SK-N-SH (cell line): ENCODE measurements around the gene RAC2. TPM values are rescaled to one million over a fixed set of nuclear protein-coding genes. Genes with fewer than 3 reads are reported as not detected.

Experiments used
- CTCF ChIA-PET: fragments of 300-600, 350-600 bp; formaldehyde crosslinking; extraction: SDS; loops from one replicate; lab custom pipeline; 2021; lab: Yijun Ruan, JAX
- POLR2A ChIA-PET: fragments of 350-600 bp; sonication (Branson Sonifier 250); formaldehyde crosslinking; extraction: SDS; loops from one replicate; lab custom pipeline; 2020; ENCODE audit warnings: antibody characterized with exemption, inconsistent platforms; lab: Yijun Ruan, JAX
- DNase-seq: peaks from one replicate; pipeline ENCODE4 v3.0.0; 2012
- H2AFZ ChIP-seq: fragments of 200-600 bp; sonication (generic); 2 replicates; pipeline ENCODE4 v1.8.1; 2016; ENCODE audit warnings: antibody characterized with exemption, mild to moderate bottlenecking, low read depth
- H3F3A ChIP-seq: fragments of 200-600 bp; sonication (generic); replicated peaks from 2 replicates; pipeline ENCODE3; 2016; ENCODE audit warnings: antibody characterized with exemption, mild to moderate bottlenecking; ENCODE audit not compliant: insufficient read depth
- H3K27ac ChIP-seq, 2 experiments: fragments of 200-500 bp in 1 of 2; fragments of 200-600 bp in 1 of 2; sonication (Bioruptor generic) in 1 of 2; sonication (generic), shearing (Covaris generic) in 1 of 2; 2 replicates each; pipeline versions ENCODE4 v1.5.1 to v1.6.1; 2014 to 2016; ENCODE audit warnings: low read depth in 2 of 2, inconsistent platforms in 1 of 2, low read length in 1 of 2, mild to moderate bottlenecking in 1 of 2, mixed read lengths in 1 of 2
- H3K27me3 ChIP-seq: fragments of 200-600 bp; sonication (generic), shearing (Covaris generic); 2 replicates; pipeline ENCODE4 v1.6.1; 2016; ENCODE audit warnings: mixed run types; ENCODE audit not compliant: insufficient read depth
- H3K36me3 ChIP-seq, 2 experiments: fragments of 200-500 bp in 1 of 2; fragments of 200-600 bp in 1 of 2; sonication (Bioruptor generic) in 1 of 2; sonication (generic) in 1 of 2; replicated peaks in 1 of 2; 2 replicates each; pipeline versions ENCODE3 to v1.5.1; 2014 to 2016; ENCODE audit warnings: low read length in 1 of 2, mild to moderate bottlenecking in 1 of 2; ENCODE audit not compliant: insufficient read depth in 2 of 2, control insufficient read depth in 1 of 2
- H3K4me1 ChIP-seq, 2 experiments: fragments of 200-500 bp in 1 of 2; fragments of 200-600 bp in 1 of 2; sonication (Bioruptor generic) in 1 of 2; sonication (generic), shearing (Covaris generic) in 1 of 2; 2 replicates each; pipeline versions ENCODE4 v1.5.1 to v1.6.1; 2014 to 2016; ENCODE audit warnings: low read depth in 1 of 2, low read length in 1 of 2, mixed run types in 1 of 2; ENCODE audit not compliant: insufficient read depth in 2 of 2, control insufficient read depth in 1 of 2
- H3K4me2 ChIP-seq: fragments of 200-600 bp; sonication (generic), shearing (Covaris generic); 2 replicates; pipeline ENCODE4 v1.6.1; 2017; ENCODE audit warnings: mixed run types
- H3K4me3 ChIP-seq, 2 experiments: fragments of 200-500 bp in 1 of 2; fragments of 200-600 bp in 1 of 2; sonication (Bioruptor generic) in 1 of 2; sonication (generic), shearing (Covaris generic) in 1 of 2; 2 replicates each; pipeline versions ENCODE4 v1.5.1 to v1.8.1; 2014 to 2016; ENCODE audit warnings: low read depth in 2 of 2, inconsistent platforms in 1 of 2, low read length in 1 of 2, mild to moderate bottlenecking in 1 of 2, mixed read lengths in 1 of 2, moderate library complexity in 1 of 2
- H3K79me2 ChIP-seq: fragments of 200-600 bp; sonication (generic); 2 replicates; pipeline ENCODE4 v1.8.1; 2017; ENCODE audit warnings: mild to moderate bottlenecking; ENCODE audit not compliant: insufficient read depth
- H3K9ac ChIP-seq: fragments of 200-600 bp; sonication (generic); 2 replicates; pipeline ENCODE4 v1.6.1; 2017; ENCODE audit warnings: mixed run types
- H3K9me2 ChIP-seq: fragments of 200-600 bp; sonication (generic); 2 replicates; pipeline ENCODE4 v1.6.1; 2017; ENCODE audit warnings: mixed run types
- H3K9me3 ChIP-seq: fragments of 200-600 bp; sonication (generic); 2 replicates; pipeline ENCODE4 v1.6.1; 2017; ENCODE audit warnings: mixed run types, mild to moderate bottlenecking, moderate library complexity
- H4K20me1 ChIP-seq: fragments of 200-600 bp; sonication (generic); 2 replicates; pipeline ENCODE4 v1.6.1; 2017; ENCODE audit warnings: mild to moderate bottlenecking, mixed run types; ENCODE audit not compliant: insufficient read depth
- ELF1 ChIP-seq: IDR thresholded peaks from 2 replicates; pipeline ENCODE4 v1.4.0; 2012
- EZH2phosphoT487 ChIP-seq: fragments of 200-600 bp; sonication (generic); IDR thresholded peaks from 2 replicates; pipeline ENCODE4 v1.6.1; 2017; ENCODE audit warnings: low read depth, mixed run types, mild to moderate bottlenecking, antibody characterized with exemption, moderate library complexity, borderline replicate concordance
- FOXJ3 ChIP-seq: sonication (generic); formaldehyde crosslinking; IDR thresholded peaks from 2 replicates; pipeline ENCODE4 v1.5.1; 2020; ENCODE audit warnings: mild to moderate bottlenecking, missing genetic modification reagents
- FOXM1 ChIP-seq: IDR thresholded peaks from 2 replicates; pipeline ENCODE4 v1.4.0; 2012; ENCODE audit warnings: low read depth, mild to moderate bottlenecking
- GATA2 ChIP-seq: sonication (generic); formaldehyde crosslinking; IDR thresholded peaks from 2 replicates; pipeline ENCODE4 v1.5.0; 2020; ENCODE audit warnings: mild to moderate bottlenecking, missing genetic modification reagents
- IRF3 ChIP-seq: fragments of 150-350 bp; IDR thresholded peaks from 2 replicates; pipeline ENCODE4 v1.6.1; 2016; ENCODE audit warnings: mild to moderate bottlenecking, low read depth, low read length
- JUND ChIP-seq: IDR thresholded peaks from 2 replicates; pipeline ENCODE4 v1.4.0; 2012
- MAX ChIP-seq: IDR thresholded peaks from 2 replicates; pipeline ENCODE4 v1.4.0; 2012; ENCODE audit warnings: low read depth
- RAD21 ChIP-seq: IDR thresholded peaks from 2 replicates; pipeline ENCODE4 v1.6.1; 2012; ENCODE audit warnings: mild to moderate bottlenecking, low read length
- SIN3A ChIP-seq: IDR thresholded peaks from 2 replicates; pipeline ENCODE4 v1.6.1; 2012; ENCODE audit warnings: low read depth, mild to moderate bottlenecking, low read length, moderate library complexity, borderline replicate concordance
- TAF1 ChIP-seq: IDR thresholded peaks from 2 replicates; pipeline ENCODE4 v1.6.1; 2012; ENCODE audit warnings: low read depth, mild to moderate bottlenecking, low read length, moderate library complexity, borderline replicate concordance
- USF2 ChIP-seq: fragments of 150-350 bp; IDR thresholded peaks from 2 replicates; pipeline ENCODE4 v1.6.1; 2017; ENCODE audit warnings: antibody characterized with exemption, low read length, low read depth, borderline replicate concordance
- YY1 ChIP-seq: IDR thresholded peaks from 2 replicates; pipeline ENCODE4 v1.4.0; 2012; ENCODE audit warnings: low read depth, mild to moderate bottlenecking
- ZBTB33 ChIP-seq: IDR thresholded peaks from 2 replicates; pipeline ENCODE4 v1.4.0; 2012; ENCODE audit warnings: low read depth, borderline replicate concordance
- WGBS: methylation state at CpG from one replicate; pipeline ENCODE4 v1.1.6; 2017; ENCODE audit warnings: low lambda C conversion rate; 5-methylcytosine and 5-hydroxymethylcytosine counted together
- polyA plus RNA-seq, 3 experiments: library from polyadenylated mRNA; depleted of rRNA; stranded (reverse); fragments of >200 nt; gene quantifications; 2 replicates each; pipeline ENCODE4 v1.2.3, GENCODE V29; 2012

Gene RAC2
- polyA plus RNA-seq, 1 of the 3 experiments (the other 2 are of a cell fraction): 29.9 TPM

- Histone ChIP-seq H3K4me3 (no peak overlapping the region), H3K9me2 (no peaks in the 10 kb centered on the region), H3K36me3 (no peaks in the 10 kb centered on the region), H3F3A (no peaks in the 10 kb centered on the region), H3K27me3 (no peaks in the 10 kb centered on the region), H3K27ac (no peak overlapping the region), H4K20me1 (no peaks in the 10 kb centered on the region), H3K9me3 (no peaks in the 10 kb centered on the region), H3K79me2 (no peaks in the 10 kb centered on the region), H2AFZ (no peak overlapping the region), H3K4me2 (no peak overlapping the region), H3K9ac (no peak overlapping the region), H3K4me1 (no peaks in the 10 kb centered on the region)
- TF ChIP-seq FOXM1 (no peak), MAX (no peak), SIN3A (no peak), FOXJ3 (no peak), ZBTB33 (no peak), RAD21 (no peak), ELF1 (no peak), EZH2phosphoT487 (no peak), YY1 (no peak), USF2 (no peak), GATA2 (no peak), TAF1 (no peak), JUND (no peak), IRF3 (no peak)
- ChIA-PET CTCF (interaction anchor here (1.2 to 7.4 kb wide), 3 partner anchors 12 to 82 kb away, joined by 3 to 49 read pairs (median 3); no protein-coding TSS in a partner anchor), POLR2A (no interaction called here)
- whole genome bisulfite sequencing: 88% methylated on average over 17 of the region's 17 CpGs
- no peak for DNase-seq
Observed at GRCh38 chr22:37279331-37280181, 35.5 kb upstream of the RAC2 start.
